ENCODE data around the gene AQP12B.
"Not testable (repeated sequence)": the region's sequence is repeated elsewhere in the genome, so short reads cannot be mapped to it uniquely, and the experiment has no call there.

The AQP12B gene

DNA sequence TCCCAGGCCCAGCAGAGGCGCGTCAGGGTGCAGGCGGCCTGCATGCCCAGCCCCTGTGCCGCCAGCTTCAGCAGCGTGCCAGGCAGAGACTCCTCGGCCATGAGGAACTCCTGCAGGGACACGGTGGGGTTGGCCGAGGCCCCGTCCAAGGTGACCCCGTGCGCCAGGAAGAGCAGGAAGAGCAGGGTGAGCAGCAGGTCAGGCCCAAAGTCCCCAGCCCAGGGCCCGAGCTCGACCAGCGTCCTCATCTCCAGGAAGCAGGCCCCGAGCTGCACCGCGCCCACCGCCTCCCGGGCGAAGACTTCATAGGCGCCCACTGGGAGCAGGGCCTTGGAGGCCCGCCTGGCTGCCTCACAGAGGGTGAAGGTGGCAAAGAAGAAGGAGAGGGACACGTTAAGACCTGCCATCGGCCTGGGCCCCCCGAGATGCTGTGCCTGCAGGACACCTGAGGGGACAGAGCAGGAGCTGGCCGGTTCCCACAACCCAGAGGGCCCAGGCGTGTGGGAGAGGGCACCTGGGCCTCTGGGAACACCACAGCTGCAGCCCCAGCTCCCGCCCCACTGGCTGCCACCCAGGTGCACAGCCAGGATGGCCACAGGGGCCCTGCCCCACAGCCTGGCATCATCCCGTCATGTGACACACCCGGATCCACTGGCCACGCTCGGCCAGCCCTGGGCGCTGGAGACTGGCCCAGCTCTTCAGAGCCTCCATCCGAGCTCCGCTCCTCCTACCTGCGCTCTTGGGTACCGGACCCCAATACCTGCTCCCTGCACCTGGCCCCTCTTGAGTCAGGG is at the start of gene AQP12B:
AQP12B (minus strand) TSS at position 455 of the 794 bp plus-strand sequence; CDS start at position 407, 48 bp downstream.
- DNase-seq (ENCODE audit: low read depth in 1 of 2, low spot score in 1 of 2), result not testable (repeated sequence)

DNA sequence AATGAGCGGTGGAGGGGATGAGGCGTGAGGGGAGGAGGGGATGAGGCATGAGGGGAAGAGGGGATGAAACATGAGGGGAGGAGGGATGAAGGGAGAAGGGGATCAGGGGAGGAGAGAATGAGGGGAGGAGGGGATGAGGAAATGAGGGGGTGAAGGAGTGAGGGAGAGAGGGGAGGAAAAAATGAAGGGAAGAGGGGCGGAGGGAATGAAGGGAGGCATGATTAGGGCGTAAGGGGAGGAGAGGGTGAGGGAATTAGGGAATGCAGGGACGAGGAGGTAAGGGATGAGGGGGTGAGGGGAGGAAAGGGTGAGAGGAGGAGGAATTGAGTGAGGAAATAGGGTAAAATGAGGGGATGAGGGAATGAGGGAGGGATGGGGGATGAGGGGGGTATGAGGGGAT is 49.5 kb upstream of the AQP12B start:
- no peak for DNase-seq (ENCODE audit: low read depth in 1 of 2, low spot score in 1 of 2)

DNA sequence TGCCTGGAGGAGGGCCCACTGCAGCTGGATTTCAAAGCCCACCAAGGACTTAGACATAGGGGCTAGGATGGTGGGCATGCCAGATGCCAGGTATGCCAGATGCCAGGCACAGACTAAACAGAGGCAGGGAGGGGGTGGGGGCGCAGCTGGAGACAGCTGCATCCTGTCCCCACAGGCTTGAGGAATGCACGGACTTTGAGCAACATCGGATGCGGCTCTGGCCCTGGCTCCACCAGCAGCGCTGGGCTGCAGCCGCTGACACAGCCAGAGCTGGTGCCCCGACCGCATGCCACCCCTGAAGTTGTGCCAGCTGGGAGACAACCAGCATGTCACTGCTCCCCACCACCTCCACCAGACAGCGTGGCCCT is 48.5 kb upstream of the AQP12B start:
- DNase-seq (ENCODE audit: low read depth in 1 of 2, low spot score in 1 of 2), result no peak

DNA sequence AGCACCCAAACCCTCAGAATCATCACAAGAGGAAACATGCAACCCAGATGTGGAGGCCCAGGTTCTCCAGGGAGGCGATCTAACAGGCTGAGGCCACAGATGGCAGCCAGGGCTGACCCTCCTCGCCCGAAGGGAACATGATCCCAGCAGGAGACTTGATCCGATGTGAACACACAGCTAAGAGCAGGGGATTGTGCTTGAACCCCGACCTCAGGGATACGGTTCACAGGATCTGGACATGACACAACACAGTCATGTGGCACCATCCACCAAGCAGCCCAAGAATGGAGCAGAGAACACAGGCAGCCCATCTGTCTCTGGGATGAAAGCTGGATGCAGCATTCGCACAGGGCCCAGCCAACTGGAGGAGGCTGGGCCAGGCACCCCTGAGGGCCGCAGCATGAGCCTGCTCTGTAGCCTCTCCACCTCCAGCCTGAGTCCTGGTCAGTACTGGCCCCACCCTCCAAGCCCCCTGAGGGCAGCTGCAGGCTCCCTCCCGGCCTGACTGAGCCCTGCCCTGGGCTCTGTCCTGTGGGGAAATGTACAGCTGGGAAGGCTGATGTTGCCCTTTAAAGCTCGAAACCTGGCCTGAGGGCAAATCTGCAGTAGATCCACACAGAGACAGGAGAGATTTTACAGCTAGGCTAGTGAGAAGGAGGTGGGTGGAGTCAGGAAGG is 48.0 kb upstream of the AQP12B start:
- DNase-seq (ENCODE audit: low read depth in 1 of 2, low spot score in 1 of 2), result no peak

GRCh38 chr2:240728827-240729226 is 46.1 kb upstream of the AQP12B start:
- no peak for DNase-seq (ENCODE audit: low read depth in 1 of 2, low spot score in 1 of 2)

DNA sequence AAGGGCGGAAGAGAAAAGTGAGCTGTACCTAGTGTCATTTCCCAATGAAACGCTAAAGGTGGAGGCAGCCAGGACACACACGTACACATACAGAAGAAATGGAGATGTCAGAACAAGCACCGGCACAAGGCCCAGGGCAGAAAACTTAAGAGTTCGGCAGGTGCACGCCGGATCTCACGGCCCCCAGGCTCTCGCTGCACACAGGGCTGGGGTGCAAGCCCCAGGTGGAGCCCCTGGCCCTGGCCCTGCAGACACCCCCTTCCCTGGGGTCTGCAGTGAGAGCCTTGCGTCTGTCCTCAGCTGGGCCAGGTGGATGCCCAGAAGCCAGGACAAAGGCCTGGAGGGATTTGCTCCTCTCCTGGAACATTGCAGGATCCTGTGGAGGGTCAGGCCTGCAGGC is 45.7 kb upstream of the AQP12B start:
- DNase-seq (ENCODE audit: low read depth in 1 of 2, low spot score in 1 of 2), result no peak

GRCh38 chr2:240727913-240728312 is 45.2 kb upstream of the AQP12B start:
- no peak for DNase-seq (ENCODE audit: low read depth in 1 of 2, low spot score in 1 of 2)

- DNase-seq (ENCODE audit: low read depth in 1 of 2, low spot score in 1 of 2), result no peak
These were observed 44.8 kb upstream of the AQP12B start for GRCh38 chr2:240727439-240727838.

- DNase-seq (ENCODE audit: low read depth in 1 of 2, low spot score in 1 of 2), result no peak
These were observed 44.2 kb upstream of the AQP12B start for GRCh38 chr2:240726876-240727275.

DNA sequence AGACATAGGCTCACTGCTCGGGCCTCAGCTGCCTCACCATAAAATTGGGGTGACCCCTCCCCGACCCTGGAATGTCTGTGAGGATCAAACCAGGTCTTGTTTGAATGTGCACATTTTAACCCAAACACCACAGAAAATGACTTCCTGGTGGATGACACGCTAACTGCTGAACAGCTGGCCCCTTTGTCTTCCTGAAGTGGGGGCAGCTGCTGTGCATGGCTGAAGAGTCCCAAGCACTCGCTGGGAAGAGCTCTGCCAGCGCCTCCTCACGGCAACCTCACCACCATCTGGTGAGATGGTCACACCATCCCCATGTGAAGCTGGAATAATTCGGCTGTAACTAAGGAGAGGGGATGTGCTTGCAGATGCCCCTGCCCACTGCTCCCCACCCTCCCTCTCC is 43.0 kb upstream of the AQP12B start:
- no peak for DNase-seq (ENCODE audit: low read depth in 1 of 2, low spot score in 1 of 2)

GRCh38 chr2:240725266-240725665 is 42.6 kb upstream of the AQP12B start:
- DNase-seq (ENCODE audit: low read depth in 1 of 2, low spot score in 1 of 2), result no peak

DNA sequence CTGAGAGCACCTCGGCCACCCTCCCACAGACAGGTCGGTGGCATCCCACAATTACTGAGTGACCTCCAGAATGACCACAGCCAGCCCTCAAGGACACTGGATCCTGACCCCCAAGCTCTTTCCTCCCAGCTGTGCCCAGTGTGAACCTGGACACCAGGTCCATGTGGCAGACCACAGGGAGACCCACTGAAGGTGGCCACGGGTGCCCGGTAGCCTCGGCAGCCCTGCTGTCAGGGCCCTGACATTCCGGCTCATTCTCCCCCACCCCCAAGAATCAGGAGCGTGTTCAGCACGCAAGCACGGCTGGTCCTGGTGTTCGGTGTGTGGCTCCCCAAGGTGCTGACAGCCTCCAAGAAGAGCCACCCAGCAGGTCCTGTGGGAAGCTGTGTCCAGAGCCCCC is 41.7 kb upstream of the AQP12B start:
- DNase-seq (ENCODE audit: low read depth in 1 of 2, low spot score in 1 of 2), result no peak

DNA sequence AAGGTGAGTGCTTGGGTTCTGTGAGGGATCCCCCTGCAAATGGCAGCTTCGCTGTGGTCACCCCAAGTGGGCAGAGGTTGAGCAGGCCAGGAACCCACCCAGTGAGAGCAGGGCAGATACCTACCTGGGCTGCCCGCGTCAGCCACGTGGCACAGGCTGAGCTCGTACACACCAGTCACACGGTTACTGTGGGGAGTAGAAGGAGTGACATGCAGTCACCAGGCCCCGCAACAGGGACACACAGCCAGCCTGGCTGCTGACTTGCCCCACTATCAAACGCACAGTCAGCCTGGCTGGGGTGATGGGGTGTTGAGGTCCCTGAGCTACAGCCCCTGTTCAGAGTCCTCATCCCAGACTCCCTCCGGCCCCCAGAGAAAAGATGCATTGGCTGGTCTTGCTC is 41.2 kb upstream of the AQP12B start:
- no peak for DNase-seq (ENCODE audit: low read depth in 1 of 2, low spot score in 1 of 2)

- DNase-seq (ENCODE audit: low read depth in 1 of 2, low spot score in 1 of 2), result no peak
These were observed 40.4 kb upstream of the AQP12B start for GRCh38 chr2:240722796-240723735.

GRCh38 chr2:240722376-240722775 is 39.7 kb upstream of the AQP12B start:
- DNase-seq (ENCODE audit: low read depth in 1 of 2, low spot score in 1 of 2), result no peak

DNA sequence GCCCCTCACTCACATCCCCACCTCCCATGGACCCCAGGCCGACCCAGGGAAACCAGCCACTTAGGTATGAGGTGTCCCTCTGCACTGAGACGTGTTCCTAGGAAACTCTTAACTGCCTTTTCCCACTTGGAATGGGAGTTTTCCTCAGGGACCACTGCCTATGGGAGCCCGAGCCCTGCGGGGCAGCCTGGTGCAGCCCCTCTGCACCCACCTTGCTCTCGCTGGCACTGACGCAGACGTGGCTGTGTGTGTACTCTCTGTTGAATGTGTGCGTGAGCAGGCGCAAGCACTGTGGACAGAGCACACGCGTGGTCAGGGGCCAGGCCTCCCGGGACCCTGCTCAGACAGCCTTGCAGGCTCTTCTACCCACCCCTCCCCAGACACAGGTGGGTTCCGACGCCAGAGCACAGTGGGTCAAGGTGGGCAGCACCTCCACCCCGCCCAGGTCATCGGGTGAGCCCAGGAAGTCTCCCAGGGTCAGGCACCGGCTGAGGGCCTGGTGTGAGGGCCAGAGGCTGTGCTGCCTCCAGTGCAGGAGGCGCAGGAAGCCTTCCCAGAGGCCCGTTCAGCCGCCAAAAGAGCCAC is 39.0 kb upstream of the AQP12B start:
- no peak for DNase-seq (ENCODE audit: low read depth in 1 of 2, low spot score in 1 of 2)

DNA sequence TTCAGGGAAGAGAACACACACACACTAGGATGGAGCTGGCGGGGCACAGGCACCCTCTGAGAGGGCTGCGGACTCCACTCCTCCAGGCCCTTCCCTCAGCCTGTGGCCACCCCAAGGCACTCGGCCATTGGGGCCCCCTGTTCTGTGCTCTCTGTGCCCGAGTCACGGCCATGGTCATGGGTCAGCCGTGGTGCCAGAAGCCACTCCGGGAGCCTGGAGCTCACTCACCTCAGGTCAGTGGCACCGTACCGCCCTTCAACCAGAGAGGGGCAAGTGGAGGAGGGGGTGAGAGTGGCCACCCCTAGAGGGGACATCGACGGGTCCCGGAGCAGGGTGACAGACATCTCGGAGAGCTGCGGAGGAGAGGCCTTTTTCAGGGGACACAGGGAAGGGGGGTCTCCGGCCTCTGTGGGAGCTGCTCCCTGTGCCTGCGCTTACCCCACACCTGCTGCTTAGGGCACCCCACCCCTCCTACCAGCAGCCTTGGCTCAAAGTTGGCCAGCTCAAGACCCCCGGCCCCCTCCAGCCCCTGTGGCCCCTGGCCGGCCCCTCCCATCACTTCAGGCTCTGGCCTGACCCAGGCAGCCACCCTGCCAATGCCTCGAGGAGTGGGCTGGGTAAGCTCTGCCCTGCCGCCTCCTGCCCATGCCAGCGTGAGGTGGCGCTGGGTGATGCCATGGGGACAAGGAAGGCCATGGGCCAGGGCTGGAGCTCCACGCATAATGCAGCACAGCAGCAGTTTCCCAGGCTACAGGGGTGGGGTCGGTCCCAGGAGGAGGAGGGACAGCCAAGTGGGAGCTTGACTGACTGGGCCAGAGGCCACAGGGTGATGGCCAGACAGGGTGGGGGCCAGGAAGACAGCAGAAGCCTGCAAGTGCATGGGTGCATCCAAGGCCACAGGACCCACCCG is 38.3 kb upstream of the AQP12B start:
- no peak for DNase-seq (ENCODE audit: low read depth in 1 of 2, low spot score in 1 of 2)

- DNase-seq (ENCODE audit: low read depth in 1 of 2, low spot score in 1 of 2), result no peak
These were observed 37.2 kb upstream of the AQP12B start for GRCh38 chr2:240719676-240720545.

DNA sequence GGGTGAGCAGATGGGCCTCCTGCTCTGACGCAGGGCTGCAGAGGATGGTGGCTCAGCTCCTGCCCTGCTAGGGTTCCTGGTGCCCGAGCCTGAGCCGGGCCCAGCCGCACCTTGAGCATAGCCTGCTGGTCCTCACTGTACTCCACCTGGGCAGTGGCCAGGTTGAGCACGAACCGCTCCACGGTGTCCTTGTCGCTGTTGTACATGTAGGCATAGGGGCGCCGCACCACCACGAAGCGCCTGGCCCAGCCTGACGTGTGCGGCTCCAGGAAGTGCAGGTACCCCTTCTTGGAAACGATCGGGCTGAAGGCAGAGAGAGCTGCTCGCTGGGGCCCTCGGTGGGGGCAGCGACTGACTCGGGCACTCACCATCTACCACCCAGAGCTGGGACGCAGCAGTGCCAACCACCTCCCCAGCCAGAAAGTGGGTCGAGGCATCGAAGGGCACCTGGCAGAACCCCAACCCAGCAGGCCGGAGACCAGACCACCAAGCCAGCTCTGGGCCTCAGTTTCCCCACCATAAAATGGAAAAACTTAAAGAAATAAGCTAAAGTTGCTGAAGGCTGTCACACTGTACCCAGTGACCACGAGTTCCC is 36.3 kb upstream of the AQP12B start:
- no peak for DNase-seq (ENCODE audit: low read depth in 1 of 2, low spot score in 1 of 2)

Measured in activated T-helper 1 cell treated with anti-CD3 and anti-CD28 coated beads, Interleukin-2, amount 50 U/mL, for 16 hours (primary cell).